ENCODE data around the gene MRGPRG.
"Not testable (repeated sequence)": the region's sequence is repeated elsewhere in the genome, so short reads cannot be mapped to it uniquely, and the experiment has no call there.

The MRGPRG gene

DNA sequence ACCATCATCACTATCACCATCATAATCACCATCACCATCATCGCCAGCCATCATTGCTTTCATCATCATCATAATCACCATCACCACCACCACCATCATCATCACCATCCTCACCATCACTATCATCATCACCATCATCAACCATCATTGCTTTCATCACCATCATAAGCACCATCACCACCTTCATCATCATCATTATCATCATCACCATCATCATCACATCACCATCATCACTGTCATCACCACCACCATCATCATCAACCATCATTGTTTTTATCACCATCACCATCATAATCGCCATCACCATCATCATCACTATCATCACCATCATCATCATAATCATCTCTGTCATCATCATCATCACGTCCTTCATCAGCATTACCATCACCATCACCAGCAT, 44.2 kb downstream of the MRGPRG start:
- DNase-seq (ENCODE audit: low read depth), result no peak

DNA sequence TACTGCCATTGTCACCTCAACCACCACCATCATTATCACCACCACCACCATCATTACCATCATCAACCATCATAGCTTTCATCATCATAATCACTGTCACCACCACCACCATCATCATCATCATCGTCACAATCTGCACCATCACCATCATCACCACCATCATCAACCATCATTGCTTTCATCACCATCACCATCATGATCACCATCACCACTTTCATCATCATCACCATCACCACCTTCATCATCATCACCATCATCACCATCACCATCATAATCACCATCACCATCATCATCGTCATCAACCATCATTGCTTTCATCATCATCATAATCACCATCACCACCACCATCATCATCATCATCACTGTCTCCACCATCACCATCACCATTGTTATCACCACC, 44.8 kb downstream of the MRGPRG start:
- no peak for DNase-seq (ENCODE audit: low read depth)

DNA sequence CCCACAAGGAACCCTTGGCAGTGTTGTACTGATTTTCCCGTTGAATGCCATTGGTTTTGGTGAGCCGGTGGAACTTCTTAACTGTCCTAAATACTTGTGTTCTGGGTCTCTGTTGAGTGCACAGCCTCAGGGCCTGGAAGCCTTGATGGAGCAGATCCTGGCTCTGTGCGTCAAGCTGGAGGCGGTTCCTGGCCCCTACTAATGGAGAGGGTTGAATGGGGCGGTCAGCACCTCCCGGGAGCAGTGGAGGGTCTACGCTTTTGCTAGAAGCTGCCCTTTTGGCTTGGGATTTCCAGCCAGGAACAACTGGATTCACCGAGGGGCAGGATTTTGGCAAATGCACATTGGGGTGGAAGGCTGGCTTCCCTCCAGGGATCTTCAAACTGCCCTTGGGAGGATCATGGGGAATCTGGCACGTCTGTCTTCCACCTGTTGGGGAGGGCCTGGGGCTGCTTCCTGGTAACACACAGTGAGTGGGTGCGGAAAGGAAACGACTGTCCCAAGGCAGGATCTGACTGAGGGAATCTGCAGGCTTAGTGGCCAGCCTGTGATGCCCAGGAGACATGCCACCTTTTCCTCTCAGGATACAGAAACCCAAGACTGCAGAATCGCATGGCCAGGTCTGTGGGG, 46.6 kb downstream of the MRGPRG start:
- no peak for DNase-seq (ENCODE audit: low read depth)

DNA sequence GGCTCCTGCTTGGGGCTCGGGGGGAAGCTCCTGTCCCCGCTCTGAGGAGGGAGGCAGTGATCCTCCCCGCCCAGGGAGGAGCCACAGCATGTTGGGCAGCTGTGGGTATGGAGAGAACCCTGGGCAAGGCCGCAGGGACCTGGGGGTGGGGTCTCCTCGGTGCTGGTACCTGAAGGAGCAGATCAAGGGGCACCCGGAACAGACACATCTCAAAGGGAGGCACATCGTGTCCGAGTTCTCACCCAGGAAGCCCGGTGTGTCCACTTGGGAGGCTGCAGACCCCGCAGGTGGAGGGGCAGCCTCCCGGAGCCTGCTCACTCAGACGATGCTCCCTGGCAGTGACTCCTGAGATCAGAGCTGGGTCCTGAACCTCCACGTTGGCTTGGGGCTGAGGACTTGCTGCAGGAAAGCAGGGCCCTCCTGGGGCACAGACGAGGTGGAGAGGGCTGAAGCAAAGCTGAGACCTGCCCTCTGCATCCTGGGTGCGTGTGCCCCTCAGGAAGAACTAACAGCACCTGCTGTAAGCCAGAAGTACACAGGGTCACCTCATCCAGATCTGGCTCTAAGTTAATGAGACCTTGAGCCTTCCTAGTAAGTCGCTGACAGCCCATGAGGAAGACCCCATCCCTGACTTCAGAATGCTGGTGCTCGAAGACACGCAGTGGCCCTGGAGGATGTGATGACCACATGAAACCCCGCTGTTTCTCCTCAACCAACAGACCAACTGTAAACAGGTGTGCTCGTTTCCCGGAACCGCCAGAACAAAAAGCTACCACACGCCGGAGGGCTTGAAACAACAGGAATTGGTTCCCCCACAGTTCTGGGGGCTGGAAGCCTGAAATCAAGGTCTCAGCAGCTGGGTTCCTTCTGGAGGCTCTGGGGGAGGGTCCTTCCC, 47.6 kb downstream of the MRGPRG start:
- DNase-seq (ENCODE audit: low read depth), result no peak

DNA sequence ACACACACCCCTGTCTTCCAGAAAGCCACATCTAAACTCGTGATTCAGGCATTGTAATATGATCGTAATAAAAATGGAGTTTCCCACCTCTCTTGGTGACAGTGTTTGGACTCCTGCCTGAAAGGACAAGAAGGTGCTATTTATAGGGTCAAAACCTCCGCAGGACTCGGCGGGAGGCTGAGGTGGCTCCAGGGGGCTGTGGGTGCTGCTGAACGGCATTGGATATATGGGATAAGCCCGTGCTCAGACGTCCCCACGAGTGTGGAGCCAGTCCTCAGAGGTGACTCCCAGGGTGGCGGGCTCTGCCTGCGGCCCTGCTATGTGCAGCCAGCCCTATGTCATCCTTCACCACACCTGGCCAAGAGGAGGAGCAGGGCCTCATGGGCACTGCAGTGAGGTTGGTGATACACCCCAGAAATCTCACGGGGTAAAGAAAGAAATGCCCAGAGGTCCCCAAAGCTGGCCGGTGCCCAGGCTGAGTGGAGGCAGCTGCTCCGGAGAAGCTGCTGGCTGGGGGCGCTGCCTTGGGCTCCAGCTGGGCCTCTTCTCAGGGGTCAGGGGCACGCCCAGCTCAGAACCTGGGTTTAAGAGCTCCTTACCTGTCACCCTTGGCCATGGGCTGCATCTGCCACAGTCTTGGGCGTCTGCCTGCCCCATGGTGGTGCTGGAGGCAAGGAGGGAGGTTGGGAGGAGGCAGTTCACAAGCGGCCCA, 48.4 kb downstream of the MRGPRG start:
- no peak for DNase-seq (ENCODE audit: low read depth)

DNA sequence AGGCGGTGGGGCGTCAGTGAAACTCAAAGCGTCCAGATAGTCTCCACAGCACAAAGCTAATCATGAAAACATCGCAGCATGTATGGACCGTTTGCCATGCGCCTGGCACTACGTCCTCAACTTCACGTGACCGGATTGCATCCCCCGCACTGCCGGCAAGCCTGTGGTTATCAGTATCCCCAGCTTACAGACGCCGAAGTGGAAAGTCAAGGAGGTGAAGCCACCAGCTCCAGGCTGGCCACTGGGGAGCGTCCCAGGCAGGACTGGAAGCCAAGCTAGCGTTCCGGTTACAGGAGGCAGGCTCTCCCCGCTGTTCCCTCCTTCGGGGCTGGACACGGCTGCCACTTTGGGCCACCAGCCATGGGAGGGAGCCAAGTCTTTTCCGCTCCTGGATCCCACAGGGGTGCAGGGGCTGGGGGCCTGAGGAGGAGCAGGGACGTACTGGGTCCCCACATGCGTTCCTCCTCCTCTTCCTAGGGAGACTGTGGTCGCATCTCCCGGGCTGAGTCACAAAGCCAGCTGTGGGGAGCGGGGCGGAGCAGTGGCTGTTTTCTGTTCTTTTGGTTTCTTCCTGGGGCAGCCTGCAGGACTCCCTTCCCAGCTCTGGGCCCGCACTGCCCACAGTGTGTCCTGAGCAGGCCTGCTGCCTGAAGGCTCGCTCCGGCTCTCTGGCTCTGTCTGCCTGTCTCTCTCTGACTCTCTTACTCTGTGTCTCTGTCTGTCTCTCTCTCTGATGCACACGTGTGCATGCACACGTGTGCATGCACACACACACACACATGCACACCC, 49.2 kb downstream of the MRGPRG start:
- no peak for DNase-seq (ENCODE audit: low read depth)

DNA sequence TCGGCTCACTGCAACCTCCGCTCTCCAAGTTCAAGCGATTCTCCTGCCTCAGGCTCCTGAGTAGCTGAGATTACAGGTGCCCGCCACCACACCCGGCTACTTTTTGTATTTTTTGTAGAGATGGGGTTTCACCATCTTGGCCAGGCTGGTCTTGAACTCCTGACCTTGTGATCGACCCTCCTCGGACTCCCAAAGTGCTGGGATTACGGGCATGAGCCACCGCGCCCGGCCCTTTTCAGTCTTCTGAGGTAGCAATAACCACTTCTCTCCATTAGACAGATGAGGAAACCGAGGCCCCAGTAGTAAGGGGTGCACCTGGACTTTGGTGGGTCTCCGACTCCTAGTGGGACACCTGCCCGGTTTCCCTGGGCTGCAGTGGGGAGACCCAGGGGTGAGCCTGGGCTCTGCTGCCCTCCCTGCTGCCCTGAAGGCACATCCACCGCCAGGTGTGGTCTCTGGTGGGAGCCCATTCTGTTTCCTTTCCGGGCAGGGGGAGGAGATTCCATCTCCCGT, 49.8 kb downstream of the MRGPRG start:
- DNase-seq (ENCODE audit: low read depth), result not testable (repeated sequence)
